GM11168 (cell line): ENCODE measurements around the gene MSRB3.
"Not testable (repeated sequence)": the region's sequence is repeated elsewhere in the genome, so short reads cannot be mapped to it uniquely, and the experiment has no call there.

Source experiments
- in situ Hi-C: fragments of 300-500 bp; cut with MboI; formaldehyde crosslinking; loops from one replicate; pipeline ENCODE4 v1.12.0; 2022; ENCODE audit warnings: low sequenced_read_pairs; ENCODE audit not compliant: unreplicated experiment

MSRB3 gene

GRCh38 chr12:65477721-65478120 is 199.2 kb downstream of the MSRB3 start:
- in situ Hi-C loops, result no loop called here

- in situ Hi-C loops, result not testable (repeated sequence)
Measured at GRCh38 chr12:65483891-65484516, 205.5 kb downstream of the MSRB3 start.

- in situ Hi-C loops, result no loop called here
Measured at GRCh38 chr12:65488197-65488596, 209.7 kb downstream of the MSRB3 start.

DNA sequence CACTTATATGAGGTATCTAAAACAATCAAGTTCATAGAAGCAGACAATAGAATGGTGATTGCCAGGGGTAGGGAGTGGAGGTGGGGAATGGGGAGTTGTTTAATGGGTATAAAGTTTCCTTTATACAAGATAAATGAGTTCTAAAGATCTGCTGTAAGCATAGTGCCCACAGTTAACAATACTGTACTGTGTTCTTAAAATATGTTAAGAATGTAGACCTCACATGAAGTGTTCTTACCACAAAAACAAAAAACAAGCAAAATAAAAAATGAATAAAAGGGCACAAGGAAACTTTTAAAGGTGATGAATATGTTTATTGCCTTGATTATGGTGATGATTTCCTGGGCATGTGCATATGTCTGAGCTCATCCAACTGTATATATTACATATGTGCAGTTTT is 211.8 kb downstream of the MSRB3 start:
- in situ Hi-C loops, result no loop called here

GRCh38 chr12:65492998-65493912 is 214.8 kb downstream of the MSRB3 start:
- in situ Hi-C loops, result no loop called here

DNA sequence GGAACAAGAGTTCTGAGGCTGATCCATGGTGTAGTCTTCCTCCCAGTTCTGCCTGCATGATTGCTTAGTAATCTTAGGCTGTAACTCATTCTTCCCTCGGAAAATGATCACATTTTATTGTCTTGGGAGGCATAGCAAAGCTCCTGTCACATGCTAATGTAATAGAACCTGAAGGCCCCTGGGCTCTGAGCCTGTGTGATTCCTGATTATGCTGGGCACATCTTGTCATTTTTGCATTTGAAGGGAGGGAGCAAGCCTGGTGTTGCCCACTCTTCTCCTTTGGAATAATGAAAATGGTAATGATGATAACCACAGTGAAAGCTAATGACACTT is 215.4 kb downstream of the MSRB3 start:
- in situ Hi-C loops, result no loop called here

DNA sequence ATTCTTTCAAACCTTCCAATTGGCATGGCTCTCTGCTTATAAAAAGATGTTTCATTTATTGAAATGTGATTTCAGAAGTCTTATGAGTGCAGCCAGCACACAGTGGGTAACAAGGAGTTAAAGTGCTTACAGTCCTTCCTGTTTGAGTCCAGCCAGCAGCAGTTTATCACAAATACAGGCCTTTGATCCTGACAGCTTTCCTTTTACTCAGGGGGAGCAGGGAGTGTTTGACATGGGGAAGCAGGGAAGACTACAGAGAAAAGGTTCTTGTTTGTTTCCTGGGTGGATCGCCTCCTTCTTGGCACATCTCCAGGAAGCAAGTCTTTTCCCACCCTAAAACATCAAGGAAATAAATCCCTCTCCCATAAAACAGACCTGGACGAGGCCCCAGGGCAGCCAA is 216.1 kb downstream of the MSRB3 start:
- in situ Hi-C loops, result no loop called here

DNA sequence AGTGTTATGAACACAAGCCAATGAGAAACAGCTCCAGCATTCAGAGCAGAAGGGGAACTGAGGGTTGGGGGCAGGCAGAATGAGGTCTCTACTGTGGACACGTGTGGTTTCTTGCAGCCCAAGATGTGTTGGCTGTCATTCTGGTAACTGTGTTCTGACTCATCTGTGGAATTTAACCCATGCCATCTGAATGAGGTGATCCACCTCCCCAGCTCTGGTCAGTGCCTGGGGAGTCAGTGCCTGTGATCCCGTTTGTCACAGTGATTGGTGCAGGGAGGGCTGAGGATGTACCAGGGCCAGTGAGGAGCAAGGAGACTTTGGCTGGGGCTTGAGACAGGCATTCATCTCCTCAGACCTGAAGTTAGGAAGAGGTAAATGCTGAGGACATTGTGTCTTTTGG is 216.8 kb downstream of the MSRB3 start:
- in situ Hi-C loops, result no loop called here

- in situ Hi-C loops, result no loop called here
Measured at GRCh38 chr12:65496617-65497016, 218.1 kb downstream of the MSRB3 start.

DNA sequence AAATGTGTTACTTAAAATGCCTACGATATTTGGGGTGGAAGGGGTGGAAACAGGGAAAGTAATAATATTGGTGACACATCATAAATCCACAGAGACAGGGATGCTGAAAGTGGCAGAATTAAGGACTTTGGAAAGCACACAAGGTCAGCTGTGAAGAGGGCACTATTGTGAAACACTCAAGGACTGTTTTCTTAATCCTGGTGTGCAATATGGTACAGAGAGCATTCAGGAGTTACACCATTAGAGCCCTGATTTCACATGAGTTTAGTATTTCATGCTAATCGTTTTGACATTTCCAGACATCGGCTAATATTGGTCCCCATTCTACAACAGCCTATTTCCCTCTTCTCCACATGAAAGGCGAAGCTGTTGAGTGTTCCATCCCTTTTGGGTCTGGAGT is 219.2 kb downstream of the MSRB3 start:
- in situ Hi-C loops, result no loop called here

DNA sequence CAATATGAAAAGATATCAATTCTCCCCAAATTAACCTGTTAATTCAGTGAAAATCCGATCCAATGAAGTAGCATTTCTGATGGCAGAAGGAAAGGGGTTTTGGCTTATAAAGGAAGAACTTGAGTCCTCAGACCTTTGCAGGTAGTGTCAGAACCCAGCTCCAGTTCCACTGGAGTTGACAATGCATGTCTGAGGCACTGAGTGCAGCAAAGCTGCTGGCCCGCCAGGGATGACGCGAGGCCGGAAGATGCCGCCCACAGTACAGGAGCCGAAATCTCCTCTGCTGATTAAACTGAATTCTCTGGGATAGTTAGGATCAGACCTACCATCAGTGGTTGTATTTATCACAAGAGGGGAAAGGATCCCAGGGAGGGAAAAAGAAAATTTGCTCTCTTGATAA is 220.7 kb downstream of the MSRB3 start:
- in situ Hi-C loops, result no loop called here

GRCh38 chr12:65500091-65500900 is 221.8 kb downstream of the MSRB3 start:
- in situ Hi-C loops, result no loop called here

- in situ Hi-C loops, result no loop called here
Measured at GRCh38 chr12:65501093-65501621, 222.7 kb downstream of the MSRB3 start.

- in situ Hi-C loops, result no loop called here
Measured at GRCh38 chr12:65501935-65502334, 223.5 kb downstream of the MSRB3 start.

- in situ Hi-C loops, result no loop called here
Measured at GRCh38 chr12:65504417-65504816, 225.9 kb downstream of the MSRB3 start.

DNA sequence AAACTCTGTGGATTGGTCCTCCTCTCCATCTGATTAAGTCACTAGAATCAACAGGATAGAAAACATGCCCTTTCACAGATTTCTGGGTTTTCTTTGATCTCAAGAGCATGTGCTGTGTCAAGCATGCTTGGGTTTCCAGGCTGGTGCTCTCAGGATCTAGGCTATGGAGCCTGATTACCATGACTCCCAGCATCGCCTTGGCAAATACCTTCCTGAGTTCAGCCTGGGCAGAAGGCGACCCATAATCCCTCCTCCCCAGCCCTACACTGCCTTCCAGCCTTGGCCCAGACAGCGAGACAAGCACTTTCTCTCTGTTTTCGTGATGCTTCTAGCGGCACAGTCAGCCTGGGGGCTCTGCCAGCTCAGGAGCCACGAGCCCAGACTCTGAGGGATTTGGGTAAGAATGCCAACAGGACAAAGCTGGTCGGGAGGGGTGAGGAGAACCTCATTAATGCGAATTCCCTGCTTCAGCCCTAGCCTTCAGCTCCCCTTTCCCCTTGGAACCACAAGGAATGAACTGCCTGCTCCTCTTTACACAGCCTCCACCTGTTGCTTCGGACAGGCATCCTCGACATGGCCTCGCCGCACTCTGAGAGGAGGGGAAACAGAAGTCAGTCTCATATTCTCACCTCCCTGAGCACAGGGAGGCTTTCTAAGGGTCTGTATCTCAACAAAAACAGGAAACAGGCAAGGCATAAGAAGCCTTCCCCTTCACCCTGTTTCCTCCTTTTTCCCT is 227.1 kb downstream of the MSRB3 start:
- in situ Hi-C loops, result no loop called here

- in situ Hi-C loops, result no loop called here
Measured at GRCh38 chr12:65508276-65509035, 230.0 kb downstream of the MSRB3 start.

DNA sequence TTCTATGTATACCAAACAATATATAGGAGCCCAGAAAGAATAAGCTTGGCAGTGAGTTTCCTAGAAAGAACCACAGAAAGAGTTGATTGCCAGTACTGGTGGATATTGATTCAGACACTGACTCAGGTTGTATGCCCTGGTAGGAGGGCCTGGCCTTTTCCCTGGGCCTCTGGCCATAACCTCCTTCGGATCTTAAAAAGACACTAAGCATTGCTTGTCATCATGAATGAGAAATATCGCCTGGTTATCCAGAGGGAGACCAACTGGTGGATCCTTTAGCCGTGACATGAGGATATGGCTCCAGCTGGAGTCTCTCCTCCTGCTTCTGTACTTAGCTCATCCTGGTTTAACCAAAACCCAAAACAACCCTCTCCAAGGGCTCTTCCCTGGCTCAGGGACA is 231.5 kb downstream of the MSRB3 start:
- in situ Hi-C loops, result no loop called here

DNA sequence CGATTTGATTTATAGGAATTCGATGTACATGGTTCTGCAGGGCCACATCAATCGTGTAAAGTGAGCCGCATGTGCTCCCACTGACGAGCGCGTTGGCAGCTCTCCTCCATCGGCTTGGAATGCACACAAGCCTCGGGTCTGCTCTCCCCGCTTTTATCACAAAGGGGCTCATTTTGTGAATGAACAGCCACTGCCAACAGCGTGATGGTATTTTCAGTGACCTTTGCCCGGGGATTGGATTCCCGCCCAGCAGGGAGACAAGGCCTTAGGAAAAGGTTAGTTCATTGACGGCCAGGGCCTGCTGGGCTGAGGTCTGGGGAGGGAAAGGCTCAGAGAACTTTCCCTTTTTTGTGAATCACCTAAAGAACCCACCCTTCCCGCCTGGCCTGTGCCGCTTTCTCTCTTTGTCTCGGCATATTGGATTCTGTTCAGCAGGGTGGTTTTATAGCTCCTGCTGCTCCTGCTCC is 232.1 kb downstream of the MSRB3 start:
- in situ Hi-C loops, result no loop called here
